AG04450 (cell line): ENCODE data around the gene CADM4. TPM values are rescaled to one million over a fixed set of nuclear protein-coding genes. Genes with fewer than 3 reads are reported as not detected.
"Not testable (repeated sequence)": the region's sequence is repeated elsewhere in the genome, so short reads cannot be mapped to it uniquely, and the experiment has no call there.

Experiments
- CTCF ChIA-PET: fragments of 300-600, 350-600 bp; formaldehyde crosslinking; extraction: SDS; loops from one replicate; lab custom pipeline; 2022; ENCODE audit warnings: antibody characterized with exemption, inconsistent platforms; lab: Charles Lee
- POLR2A ChIA-PET: fragments of 350-600 bp; formaldehyde crosslinking; extraction: SDS; loops from one replicate; lab custom pipeline; 2021; ENCODE audit warnings: antibody characterized with exemption, inconsistent platforms; lab: Yijun Ruan, JAX
- DNase-seq: peaks from one replicate; pipeline ENCODE4 v3.0.0-alpha.2; 2011; ENCODE audit warnings: low read depth, low spot score
- H3K27ac ChIP-seq: one replicate; pipeline ENCODE4 v1.5.1; 2012; ENCODE audit warnings: low read depth, low read length, control low read depth
- H3K27me3 ChIP-seq: one replicate; pipeline ENCODE4 v1.6.0; 2012; ENCODE audit warnings: low read length; ENCODE audit not compliant: control insufficient read depth, insufficient read depth
- H3K4me3 ChIP-seq: 2 replicates; pipeline ENCODE4 v1.5.1; 2011; ENCODE audit warnings: mild to moderate bottlenecking, low read depth, low read length, control low read depth
- H3K9me3 ChIP-seq: 2 replicates; pipeline ENCODE4 v1.5.1; 2012; ENCODE audit warnings: low read length; ENCODE audit not compliant: control insufficient read depth, insufficient read depth
- CTCF ChIP-seq: IDR thresholded peaks from 2 replicates; pipeline ENCODE4 v1.5.1; 2011; ENCODE audit warnings: low read depth, low read length, control low read depth, inconsistent platforms
- polyA plus RNA-seq: library from polyadenylated mRNA; depleted of rRNA; stranded (reverse); fragments of >200 nt; gene quantifications from 2 replicates; pipeline ENCODE4 v1.2.3, GENCODE V29; 2011

Gene CADM4
- polyA plus RNA-seq, 1 experiment = 3.7 TPM

DNA sequence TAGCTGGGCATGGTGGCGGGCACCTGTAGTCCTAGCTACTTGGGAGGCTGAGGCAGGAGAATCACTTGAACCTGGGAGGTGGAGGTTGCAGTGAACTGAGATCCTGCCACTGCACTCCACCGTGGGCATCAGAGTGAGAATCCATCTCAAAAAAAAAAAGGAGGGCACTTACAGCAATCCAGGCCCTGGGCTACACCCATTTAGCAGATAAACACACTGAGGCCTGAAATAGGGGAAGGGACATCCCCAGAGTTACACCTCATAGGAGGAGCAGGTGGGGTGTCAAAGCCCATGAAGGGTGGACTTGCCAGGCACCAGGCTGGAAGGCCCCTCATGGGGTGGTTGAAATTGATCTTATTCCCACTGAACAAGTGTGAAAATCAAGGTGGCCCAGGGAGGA, 44.3 kb upstream of the CADM4 start:
- no peak for TF ChIP-seq CTCF
- H3K27me3 ChIP-seq = no peaks in the 10 kb centered on the region
- POLR2A ChIA-PET = no interaction called here
- no peak overlapping the region for H3K27ac ChIP-seq
- no peak for DNase-seq
- H3K9me3 ChIP-seq = no peaks in the 10 kb centered on the region
- CTCF ChIA-PET = no interaction called here
- no peak overlapping the region for H3K4me3 ChIP-seq

GRCh38 chr19:43682824-43683661, 43.4 kb upstream of the CADM4 start:
- no peaks in the 10 kb centered on the region for H3K27me3 ChIP-seq
- H3K9me3 ChIP-seq = no peaks in the 10 kb centered on the region
- H3K4me3 ChIP-seq = no peak overlapping the region
- TF ChIP-seq CTCF = no peak
- ChIA-PET CTCF (no interaction called here), POLR2A (no interaction called here)
- DNase-seq = no peak
- no peak overlapping the region for H3K27ac ChIP-seq

GRCh38 chr19:43682269-43682668, 42.6 kb upstream of the CADM4 start:
- POLR2A ChIA-PET, H3K27me3 ChIP-seq, H3K9me3 ChIP-seq, DNase-seq, CTCF ChIA-PET, H3K4me3 ChIP-seq, H3K27ac ChIP-seq: not testable (repeated sequence)

DNA sequence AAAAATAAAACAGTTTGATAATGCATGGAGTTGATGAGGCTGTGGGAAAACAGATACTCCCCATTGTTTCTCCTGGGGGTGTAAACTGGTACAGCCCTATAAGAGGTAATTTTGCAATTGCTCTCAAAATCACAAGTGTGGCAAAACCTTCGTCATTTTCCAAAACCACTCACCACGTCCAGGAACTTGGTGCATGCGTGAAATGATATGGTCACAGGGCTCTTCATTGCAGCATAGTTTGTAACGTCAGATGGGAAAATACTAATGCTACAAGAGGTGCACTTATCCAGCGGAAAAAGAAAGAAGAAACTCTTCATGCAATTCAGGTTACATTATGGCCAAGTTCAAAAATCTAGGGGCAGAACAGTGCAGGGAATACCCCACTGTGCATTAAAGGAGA, 42.2 kb upstream of the CADM4 start:
- no peak for TF ChIP-seq CTCF
- Histone ChIP-seq H3K9me3 (no peaks in the 10 kb centered on the region), H3K27ac (no peak overlapping the region), H3K27me3 (no peaks in the 10 kb centered on the region), H3K4me3 (no peak overlapping the region)
- ChIA-PET CTCF (no interaction called here), POLR2A (no interaction called here)
- no peak for DNase-seq

DNA sequence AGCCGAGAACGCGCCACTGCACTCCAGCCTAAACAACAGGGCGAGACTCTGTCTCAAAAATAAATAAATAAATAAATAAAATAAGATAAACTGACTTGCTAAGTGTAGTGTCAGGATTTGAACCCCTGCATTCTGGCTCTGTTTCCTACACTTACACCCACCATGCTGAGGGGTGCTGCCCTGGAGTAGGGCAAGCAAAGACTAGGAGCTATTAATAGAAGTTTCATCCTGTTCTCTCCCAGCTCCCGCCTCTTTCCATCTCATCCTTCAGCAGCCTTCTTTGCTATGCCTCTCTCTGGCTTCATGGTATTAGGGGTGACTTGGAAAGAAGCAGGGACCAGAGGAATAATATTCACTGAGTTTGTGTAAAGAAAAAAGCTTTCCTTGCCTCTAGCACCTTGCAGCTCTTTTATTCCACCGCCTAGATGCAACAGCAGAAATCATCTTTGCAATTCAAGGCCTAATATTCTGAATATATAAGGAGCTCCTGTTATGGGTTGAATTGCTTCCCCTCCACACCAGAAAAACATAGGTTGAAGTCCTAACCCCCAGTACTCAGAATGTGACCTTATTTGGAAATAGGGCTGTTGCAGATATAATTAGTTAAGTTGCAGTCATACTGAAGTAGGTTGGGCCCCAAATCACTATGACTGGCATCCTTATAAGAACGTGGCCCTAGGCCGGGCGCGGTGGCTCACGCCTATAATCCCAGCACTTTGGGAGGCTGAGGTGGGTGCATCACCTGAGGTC, 39.0 kb upstream of the CADM4 start:
- TF ChIP-seq CTCF = no peak
- no peak overlapping the region for H3K27ac ChIP-seq
- ChIA-PET POLR2A (interaction anchor here (0.6 to 1.1 kb wide), 3 partner anchors 9 to 61 kb away, joined by 3 to 5 read pairs (median 4); partner anchors contain the start of gene PLAUR), CTCF (interaction anchor here (0.5 to 1.1 kb wide), 2 partner anchors 10 to 271 kb away, joined by 3 to 4 read pairs; no protein-coding TSS in a partner anchor)
- H3K27me3 ChIP-seq = no peaks in the 10 kb centered on the region
- DNase-seq = no peak
- H3K9me3 ChIP-seq = no peaks in the 10 kb centered on the region
- no peak overlapping the region for H3K4me3 ChIP-seq
